ENCODE measurements around the gene PHLPP1. TPM values are rescaled to one million over a fixed set of nuclear protein-coding genes. Genes with fewer than 3 reads are reported as not detected.

PHLPP1 gene
- total RNA-seq, 1 experiment from 2014 or later, result 28.0 TPM

DNA sequence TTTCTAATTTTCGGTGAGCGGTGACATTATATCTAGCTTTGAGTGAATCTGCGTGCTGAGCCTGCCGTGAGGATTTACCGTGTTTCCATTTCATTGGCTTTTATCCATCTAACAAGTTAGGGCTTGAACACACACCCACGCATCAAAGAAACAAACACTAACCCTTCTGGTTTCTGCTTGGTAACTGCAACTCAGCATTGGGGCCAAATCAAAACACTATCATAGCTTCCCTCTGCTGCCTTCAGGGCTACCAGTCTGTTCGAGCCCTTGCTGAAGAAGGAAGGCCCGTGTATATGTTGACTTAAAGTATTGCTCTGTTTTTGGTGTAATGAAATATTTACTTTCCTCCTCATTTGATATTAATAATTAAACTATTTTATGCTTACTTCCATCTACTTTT lies 227.2 kb downstream of the PHLPP1 start:
- Mint-ChIP-seq H3K36me3 (ENCODE audit: insufficient read depth, unreplicated experiment) (no peaks in the 10 kb centered on the region), H3K27me3 (ENCODE audit: unreplicated experiment) (no peaks in the 10 kb centered on the region), H3K9me3 (ENCODE audit: low read depth, unreplicated experiment) (no peaks in the 10 kb centered on the region), H3K4me1 (ENCODE audit: low read depth, unreplicated experiment) (peaks cover 33% of the 10 kb centered on the region), H3K4me3 (ENCODE audit: low read depth, unreplicated experiment) (no peak overlapping the region), H3K27ac (ENCODE audit: unreplicated experiment) (peak overlapping the region; percentile 50)
- BruUV-seq (replicated peaks), result no TSS peak
- CTCF ChIA-PET, result interaction anchor here (0.5 to 1.9 kb wide), 10 partner anchors 11 to 227 kb away, joined by 3 to 9 read pairs (median 5); partner anchors contain the start of gene PHLPP1
- intact Hi-C loops (cut with micrococcal nuclease; ENCODE audit: unreplicated experiment), result loop anchor here (5.0 to 10.0 kb wide), 3 partner anchors 60 to 225 kb away; partner anchors contain the start of gene PHLPP1
- TF ChIP-seq, protein P1, sequence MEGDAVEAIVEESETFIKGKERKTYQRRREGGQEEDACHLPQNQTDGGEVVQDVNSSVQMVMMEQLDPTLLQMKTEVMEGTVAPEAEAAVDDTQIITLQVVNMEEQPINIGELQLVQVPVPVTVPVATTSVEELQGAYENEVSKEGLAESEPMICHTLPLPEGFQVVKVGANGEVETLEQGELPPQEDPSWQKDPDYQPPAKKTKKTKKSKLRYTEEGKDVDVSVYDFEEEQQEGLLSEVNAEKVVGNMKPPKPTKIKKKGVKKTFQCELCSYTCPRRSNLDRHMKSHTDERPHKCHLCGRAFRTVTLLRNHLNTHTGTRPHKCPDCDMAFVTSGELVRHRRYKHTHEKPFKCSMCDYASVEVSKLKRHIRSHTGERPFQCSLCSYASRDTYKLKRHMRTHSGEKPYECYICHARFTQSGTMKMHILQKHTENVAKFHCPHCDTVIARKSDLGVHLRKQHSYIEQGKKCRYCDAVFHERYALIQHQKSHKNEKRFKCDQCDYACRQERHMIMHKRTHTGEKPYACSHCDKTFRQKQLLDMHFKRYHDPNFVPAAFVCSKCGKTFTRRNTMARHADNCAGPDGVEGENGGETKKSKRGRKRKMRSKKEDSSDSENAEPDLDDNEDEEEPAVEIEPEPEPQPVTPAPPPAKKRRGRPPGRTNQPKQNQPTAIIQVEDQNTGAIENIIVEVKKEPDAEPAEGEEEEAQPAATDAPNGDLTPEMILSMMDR (IDR thresholded peaks at IDR 0.05; ENCODE audit: unreplicated experiment), result no peak
- peak; percentile 47 for DNase-seq

DNA sequence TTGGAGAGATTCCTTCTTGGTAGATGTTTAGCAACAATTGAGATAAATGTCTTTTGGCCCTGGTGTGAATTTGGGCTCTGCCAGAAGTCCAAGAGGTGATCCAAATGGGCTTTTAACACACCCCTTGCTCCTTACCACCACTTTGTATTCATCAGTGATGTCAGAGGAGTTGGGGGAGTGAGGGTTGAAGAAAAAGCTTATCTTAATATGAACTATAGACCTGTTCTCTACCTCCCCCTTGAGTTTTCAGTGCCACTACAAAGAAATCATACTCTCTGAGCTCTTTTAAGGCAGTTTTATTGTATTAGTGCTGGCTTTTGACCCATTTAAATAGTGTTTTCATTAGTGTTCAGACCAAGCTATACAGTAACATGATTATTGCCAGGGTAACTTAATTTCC lies 229.1 kb downstream of the PHLPP1 start:
- no TSS peak for BruUV-seq (replicated peaks)
- Mint-ChIP-seq H3K4me3 (ENCODE audit: low read depth, unreplicated experiment) (no peak overlapping the region), H3K27ac (ENCODE audit: unreplicated experiment) (no peak overlapping the region), H3K36me3 (ENCODE audit: insufficient read depth, unreplicated experiment) (no peaks in the 10 kb centered on the region), H3K27me3 (ENCODE audit: unreplicated experiment) (no peaks in the 10 kb centered on the region), H3K4me1 (ENCODE audit: low read depth, unreplicated experiment) (peaks cover 22% of the 10 kb centered on the region), H3K9me3 (ENCODE audit: low read depth, unreplicated experiment) (no peaks in the 10 kb centered on the region)
- intact Hi-C loops (cut with micrococcal nuclease; ENCODE audit: unreplicated experiment), result loop anchor here (5.0 to 10.0 kb wide), 3 partner anchors 62 to 227 kb away; partner anchors contain the start of gene PHLPP1
- CTCF ChIA-PET, result interaction anchor here (0.5 kb wide), 1 partner anchor 250 kb away, joined by 8 read pairs; no protein-coding TSS in a partner anchor
- TF ChIP-seq, protein P1 (IDR thresholded peaks at IDR 0.05; ENCODE audit: unreplicated experiment), result no peak
- no peak for DNase-seq

DNA sequence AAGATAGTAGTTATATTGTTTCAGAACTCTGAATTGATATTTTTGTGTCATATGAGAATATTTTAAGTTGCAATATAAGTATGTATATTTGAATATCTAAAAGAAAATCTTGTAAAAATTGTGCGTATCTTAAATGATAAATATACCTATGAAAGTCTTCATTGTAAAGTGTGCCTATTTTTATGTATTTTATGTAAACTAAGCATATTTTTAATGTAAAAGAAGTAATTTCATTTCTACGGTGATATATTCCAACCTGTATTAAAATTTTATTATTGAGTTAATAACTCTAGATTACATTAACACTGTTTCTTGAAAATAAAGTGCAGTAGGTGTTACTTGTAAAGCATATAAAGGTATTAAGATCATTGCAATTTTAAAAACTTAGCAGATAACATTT lies 233.4 kb downstream of the PHLPP1 start:
- Mint-ChIP-seq H3K27me3 (ENCODE audit: unreplicated experiment) (no peaks in the 10 kb centered on the region), H3K36me3 (ENCODE audit: insufficient read depth, unreplicated experiment) (no peaks in the 10 kb centered on the region), H3K9me3 (ENCODE audit: low read depth, unreplicated experiment) (no peaks in the 10 kb centered on the region), H3K27ac (ENCODE audit: unreplicated experiment) (no peak overlapping the region), H3K4me3 (ENCODE audit: low read depth, unreplicated experiment) (no peak overlapping the region), H3K4me1 (ENCODE audit: low read depth, unreplicated experiment) (peaks cover 9% of the 10 kb centered on the region)
- DNase-seq, result no peak
- CTCF ChIA-PET, result no interaction called here
- TF ChIP-seq, protein P1 (IDR thresholded peaks at IDR 0.05; ENCODE audit: unreplicated experiment), result no peak
- BruUV-seq (replicated peaks), result no TSS peak
- intact Hi-C loops (cut with micrococcal nuclease; ENCODE audit: unreplicated experiment), result loop anchor here (10.0 kb wide), 1 partner anchor 134 kb away; no protein-coding TSS in a partner anchor

DNA sequence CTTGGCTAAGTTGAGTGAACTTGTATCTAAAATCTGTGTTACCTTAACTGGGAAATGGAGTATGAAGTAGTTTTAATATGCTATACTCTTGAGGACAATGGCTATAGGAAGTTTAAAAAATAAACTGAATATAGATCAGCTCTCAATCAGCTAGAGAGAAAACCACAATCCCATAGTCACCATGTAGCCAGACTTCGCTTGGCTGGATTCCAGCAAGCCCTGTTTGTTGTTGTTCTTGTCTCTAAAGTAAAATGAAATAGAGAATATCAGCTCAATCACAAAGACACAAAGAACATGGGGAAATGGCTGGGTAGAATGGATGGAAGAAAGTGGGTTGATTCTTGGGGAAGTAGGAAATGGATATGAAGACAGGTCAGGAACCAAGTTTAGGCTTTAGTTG lies 234.9 kb downstream of the PHLPP1 start:
- DNase-seq, result no peak
- CTCF ChIA-PET, result no interaction called here
- H3K27me3 Mint-ChIP-seq (ENCODE audit: unreplicated experiment), result no peaks in the 10 kb centered on the region
- no peak overlapping the region for H3K27ac Mint-ChIP-seq (ENCODE audit: unreplicated experiment)
- H3K4me3 Mint-ChIP-seq (ENCODE audit: low read depth, unreplicated experiment), result no peak overlapping the region
- BruUV-seq (replicated peaks), result no TSS peak
- TF ChIP-seq, protein P1 (IDR thresholded peaks at IDR 0.05; ENCODE audit: unreplicated experiment), result no peak
- no peaks in the 10 kb centered on the region for H3K9me3 Mint-ChIP-seq (ENCODE audit: low read depth, unreplicated experiment)
- H3K4me1 Mint-ChIP-seq (ENCODE audit: low read depth, unreplicated experiment), result peaks cover 12% of the 10 kb centered on the region
- H3K36me3 Mint-ChIP-seq (ENCODE audit: insufficient read depth, unreplicated experiment), result no peaks in the 10 kb centered on the region
- intact Hi-C loops (cut with micrococcal nuclease; ENCODE audit: unreplicated experiment), result no loop called here

All from Calu3 (cell line).